ENCODE data around the gene ZBTB7C. TPM values are rescaled to one million over a fixed set of nuclear protein-coding genes. Genes with fewer than 3 reads are reported as not detected.

The ZBTB7C gene
- total and polyA plus RNA-seq, 2 donors (not counting 1 experiment from before 2014, with no cell fraction given) = not detected

GRCh38 chr18:48028696-48029095 lies 380.5 kb downstream of the ZBTB7C start:
- Histone ChIP-seq H3K36me3 (replicated peaks in 1 of 2; ENCODE audit: control extremely low read depth in 1 of 2, control insufficient read depth in 1 of 2, extremely low read depth in 1 of 2, insufficient read depth in 2 of 2, low read length in 1 of 2) (no peaks in the 10 kb centered on the region), H3K4me1 (ENCODE audit: control insufficient read depth in 2 of 2, insufficient read depth in 2 of 2, low read length in 2 of 2) (no peaks in the 10 kb centered on the region), H3K27me3 (replicated peaks in 1 of 4; ENCODE audit: control extremely low read depth in 1 of 4, control insufficient read depth in 3 of 4, insufficient read depth in 4 of 4, low read length in 3 of 4) (peaks cover 0 to 7% (median 2%) of the 10 kb centered on the region in 4 experiments), H3K4me2 (replicated peaks; ENCODE audit: low read depth, low read length, poor library complexity, severe bottlenecking) (no peak overlapping the region), H4K20me1 (ENCODE audit: control insufficient read depth, insufficient read depth, low read length, poor library complexity, severe bottlenecking) (no peaks in the 10 kb centered on the region), H3K79me2 (ENCODE audit: control insufficient read depth, insufficient read depth, low read length) (no peaks in the 10 kb centered on the region), H3K9ac (ENCODE audit: low read length) (no peak overlapping the region), H3K27ac (ENCODE audit: low read length in 2 of 2) (no peak overlapping the region), H3K4me3 (ENCODE audit: control extremely low read depth in 1 of 5, extremely low read depth in 1 of 5, insufficient read depth in 1 of 5, low read depth in 2 of 5, low read length in 4 of 5) (no peak overlapping the region), H3K9me3 (ENCODE audit: control extremely low read depth in 1 of 3, control insufficient read depth in 2 of 3, insufficient read depth in 1 of 3, low read length in 2 of 3) (no peaks in the 10 kb centered on the region), H2AFZ (ENCODE audit: insufficient read depth, low read depth, low read length, poor library complexity, severe bottlenecking) (no peak overlapping the region)
- Mint-ChIP-seq H3K4me1 (no peaks in the 10 kb centered on the region), H3K4me3 (no peak overlapping the region), H3K27me3 (peaks cover 15% of the 10 kb centered on the region), H3K9me3 (ENCODE audit: insufficient read depth) (no peaks in the 10 kb centered on the region), H3K27ac (no peak overlapping the region)
- ChIA-PET POLR2A (no interaction called here), CTCF (no interaction called here)
- intact Hi-C loops (cut with micrococcal nuclease) = no loop called here
- ATAC-seq (ENCODE audit: low read depth) (no peak), DNase-seq (no peak)
- TF ChIP-seq CTCF (IDR thresholded peaks at IDR 0.05) (no peak), EZH2 (IDR thresholded peaks at IDR 0.05; ENCODE audit: borderline replicate concordance, insufficient read depth, low read depth, low read length, poor library complexity, severe bottlenecking) (no peak)
- WGBS (ENCODE audit: insufficient coverage) = 89% methylated on average over 1 of the region's 4 CpGs

GRCh38 chr18:48028081-48028480 lies 381.1 kb downstream of the ZBTB7C start:
- peaks cover 0 to 11% (median 2%) of the 10 kb centered on the region in 4 experiments for H3K27me3 ChIP-seq (replicated peaks in 1 of 4; ENCODE audit: control extremely low read depth in 1 of 4, control insufficient read depth in 3 of 4, insufficient read depth in 4 of 4, low read length in 3 of 4)
- no peaks in the 10 kb centered on the region for H3K9me3 Mint-ChIP-seq (ENCODE audit: insufficient read depth)
- H3K9ac ChIP-seq (ENCODE audit: low read length) = no peak overlapping the region
- TF ChIP-seq CTCF (IDR thresholded peaks at IDR 0.05) (no peak), EZH2 (IDR thresholded peaks at IDR 0.05; ENCODE audit: borderline replicate concordance, insufficient read depth, low read depth, low read length, poor library complexity, severe bottlenecking) (no peak)
- intact Hi-C loops (cut with micrococcal nuclease) = no loop called here
- no peak overlapping the region for H3K4me3 Mint-ChIP-seq
- H2AFZ ChIP-seq (ENCODE audit: insufficient read depth, low read depth, low read length, poor library complexity, severe bottlenecking) = no peak overlapping the region
- no peaks in the 10 kb centered on the region for H3K4me1 ChIP-seq (ENCODE audit: control insufficient read depth in 2 of 2, insufficient read depth in 2 of 2, low read length in 2 of 2)
- no peak overlapping the region for H3K4me3 ChIP-seq (ENCODE audit: control extremely low read depth in 1 of 5, extremely low read depth in 1 of 5, insufficient read depth in 1 of 5, low read depth in 2 of 5, low read length in 4 of 5)
- H3K36me3 ChIP-seq (replicated peaks in 1 of 2; ENCODE audit: control extremely low read depth in 1 of 2, control insufficient read depth in 1 of 2, extremely low read depth in 1 of 2, insufficient read depth in 2 of 2, low read length in 1 of 2) = no peaks in the 10 kb centered on the region
- ChIA-PET CTCF (no interaction called here), POLR2A (no interaction called here)
- H3K79me2 ChIP-seq (ENCODE audit: control insufficient read depth, insufficient read depth, low read length) = no peaks in the 10 kb centered on the region
- DNase-seq (no peak), ATAC-seq (ENCODE audit: low read depth) (no peak)
- H3K27ac Mint-ChIP-seq = no peak overlapping the region
- H3K27me3 Mint-ChIP-seq = peaks cover 18% of the 10 kb centered on the region
- H3K4me1 Mint-ChIP-seq = no peaks in the 10 kb centered on the region
- no peak overlapping the region for H3K4me2 ChIP-seq (replicated peaks; ENCODE audit: low read depth, low read length, poor library complexity, severe bottlenecking)
- H3K27ac ChIP-seq (ENCODE audit: low read length in 2 of 2) = no peak overlapping the region
- H3K9me3 ChIP-seq (ENCODE audit: control extremely low read depth in 1 of 3, control insufficient read depth in 2 of 3, insufficient read depth in 1 of 3, low read length in 2 of 3) = no peaks in the 10 kb centered on the region
- WGBS (ENCODE audit: insufficient coverage) = 90% methylated on average over 5 of the region's 6 CpGs
- no peaks in the 10 kb centered on the region for H4K20me1 ChIP-seq (ENCODE audit: control insufficient read depth, insufficient read depth, low read length, poor library complexity, severe bottlenecking)

Data from B cell (primary cell).